ENCODE data around the gene IGSF21. TPM values are rescaled to one million over a fixed set of nuclear protein-coding genes. Genes with fewer than 3 reads are reported as not detected.

IGSF21 gene
- total RNA-seq, 1 donor from 2014 or later, result 1.8 TPM

GRCh38 chr1:18077657-18078215, 29.9 kb upstream of the IGSF21 start:
- no peak overlapping the region for H3K27ac ChIP-seq
- no peaks in the 10 kb centered on the region for H3K9me3 ChIP-seq
- DNase-seq, result no peak
- no peak for TF ChIP-seq CTCF (IDR thresholded peaks at IDR 0.05)
- no peak for ATAC-seq
- peaks cover 18% of the 10 kb centered on the region for H3K27me3 ChIP-seq (ENCODE audit: low read depth)
- H3K4me3 ChIP-seq, result no peak overlapping the region
- intact Hi-C loops (cut with DNase I), result no loop called here
- H3K36me3 ChIP-seq, result no peaks in the 10 kb centered on the region
- no peaks in the 10 kb centered on the region for H3K4me1 ChIP-seq

GRCh38 chr1:18079941-18080735, 27.5 kb upstream of the IGSF21 start:
- TF ChIP-seq CTCF (IDR thresholded peaks at IDR 0.05), result no peak
- peaks cover 18% of the 10 kb centered on the region for H3K27me3 ChIP-seq (ENCODE audit: low read depth)
- no peak overlapping the region for H3K27ac ChIP-seq
- ATAC-seq (no peak), DNase-seq (no peak)
- no peaks in the 10 kb centered on the region for H3K4me1 ChIP-seq
- H3K4me3 ChIP-seq, result no peak overlapping the region
- intact Hi-C loops (cut with DNase I), result no loop called here
- no peaks in the 10 kb centered on the region for H3K36me3 ChIP-seq
- H3K9me3 ChIP-seq, result no peaks in the 10 kb centered on the region

DNA sequence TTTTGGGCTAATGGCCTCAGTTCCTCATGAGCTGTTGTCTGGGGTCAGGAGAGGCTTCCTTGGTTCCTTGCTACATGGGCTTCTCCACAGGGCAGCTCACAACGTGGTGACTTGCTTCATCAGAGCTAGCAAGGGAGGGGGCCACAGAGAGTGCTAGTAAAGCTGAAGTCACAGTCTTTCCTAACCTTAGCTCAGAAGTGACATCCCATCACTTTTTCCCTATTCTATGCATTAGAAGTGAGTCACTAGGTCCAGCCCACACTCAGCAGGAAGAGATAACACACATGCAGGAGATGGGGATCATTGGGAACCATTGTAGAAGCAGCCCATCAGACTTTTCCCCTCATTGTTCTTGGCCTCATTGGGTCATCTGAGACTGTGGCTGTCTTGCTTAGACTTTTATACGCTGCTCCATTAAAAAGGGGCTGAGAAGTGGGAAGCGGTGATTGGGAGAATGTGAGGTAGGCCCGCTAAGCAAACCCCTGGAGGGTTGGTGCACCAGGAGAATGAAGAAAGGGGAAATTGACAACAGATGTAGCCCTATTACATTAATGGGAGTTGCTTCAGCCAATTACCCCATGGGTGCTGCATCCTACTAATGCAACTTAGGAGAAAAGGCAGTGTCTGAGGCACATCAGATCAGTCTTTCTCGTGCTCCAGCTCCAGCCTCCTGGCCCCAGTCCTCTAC, 22.1 kb upstream of the IGSF21 start:
- intact Hi-C loops (cut with DNase I), result no loop called here
- TF ChIP-seq CTCF (IDR thresholded peaks at IDR 0.05), result no peak
- Histone ChIP-seq H3K36me3 (no peaks in the 10 kb centered on the region), H3K4me3 (no peak overlapping the region), H3K27ac (no peak overlapping the region), H3K4me1 (no peaks in the 10 kb centered on the region), H3K27me3 (ENCODE audit: low read depth) (peaks cover 23% of the 10 kb centered on the region), H3K9me3 (no peaks in the 10 kb centered on the region)
- no peak for ATAC-seq
- DNase-seq, result no peak

DNA sequence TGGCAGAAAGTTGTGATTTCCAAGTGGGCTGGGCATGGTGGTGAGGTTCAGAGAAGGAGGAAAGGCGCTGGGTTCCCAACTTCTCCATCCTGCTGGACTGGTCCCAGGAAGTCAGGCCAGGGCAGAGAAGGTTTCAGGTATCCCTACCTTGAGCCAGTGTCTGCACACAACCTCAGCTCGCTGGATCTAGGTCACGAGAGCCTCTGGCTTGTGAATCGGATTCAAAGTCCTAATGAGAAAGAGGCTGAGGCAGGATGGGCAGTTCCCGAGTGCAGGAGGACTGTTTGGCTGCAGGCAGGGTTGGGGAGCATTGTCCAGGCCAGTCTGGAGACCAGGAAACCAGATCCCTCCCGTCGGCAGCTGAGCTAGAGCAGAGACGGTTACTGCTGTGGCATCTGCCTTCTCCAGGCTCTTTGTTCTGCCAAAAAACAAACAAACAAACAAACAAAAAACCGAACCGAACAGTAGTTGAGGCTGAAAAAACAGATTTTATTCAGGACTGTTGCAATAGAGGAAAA, 19.5 kb upstream of the IGSF21 start:
- Histone ChIP-seq H3K36me3 (no peaks in the 10 kb centered on the region), H3K27ac (no peak overlapping the region), H3K4me1 (no peaks in the 10 kb centered on the region), H3K27me3 (ENCODE audit: low read depth) (peaks cover 27% of the 10 kb centered on the region), H3K9me3 (no peaks in the 10 kb centered on the region), H3K4me3 (no peak overlapping the region)
- ATAC-seq, result no peak
- no peak for TF ChIP-seq CTCF (IDR thresholded peaks at IDR 0.05)
- DNase-seq, result no peak
- intact Hi-C loops (cut with DNase I), result no loop called here

DNA sequence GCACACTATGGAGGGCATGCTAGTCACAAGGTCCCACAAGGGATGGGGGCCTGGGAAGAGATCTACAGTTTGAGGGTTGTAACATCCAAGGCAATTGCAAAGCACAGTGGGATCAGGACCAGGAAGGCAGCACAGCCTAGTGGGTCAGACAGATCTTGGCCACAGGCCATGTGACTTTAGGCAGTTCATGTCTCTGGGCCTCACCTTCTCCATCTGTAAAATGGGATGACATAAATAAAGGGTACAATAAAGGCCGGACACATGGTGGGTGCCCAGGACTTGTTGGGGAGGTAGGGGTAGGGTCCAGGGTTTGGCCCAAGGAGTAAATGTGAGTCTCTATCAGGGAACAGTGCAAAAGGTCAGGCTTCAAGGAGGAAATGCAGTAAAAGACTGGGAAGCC, 18.1 kb upstream of the IGSF21 start:
- Histone ChIP-seq H3K36me3 (no peaks in the 10 kb centered on the region), H3K27ac (no peak overlapping the region), H3K4me3 (no peak overlapping the region), H3K4me1 (no peaks in the 10 kb centered on the region), H3K27me3 (ENCODE audit: low read depth) (peaks cover 37% of the 10 kb centered on the region), H3K9me3 (no peaks in the 10 kb centered on the region)
- DNase-seq, result no peak
- TF ChIP-seq CTCF (IDR thresholded peaks at IDR 0.05), result no peak
- intact Hi-C loops (cut with DNase I), result no loop called here
- no peak for ATAC-seq
